Measurements from ENCODE around the gene ELF2. TPM values are rescaled to one million over a fixed set of nuclear protein-coding genes. Genes with fewer than 3 reads are reported as not detected.

The ELF2 gene
- total and polyA plus RNA-seq, 2 experiments from 2014 or later: 38.2 to 48.8 TPM

DNA sequence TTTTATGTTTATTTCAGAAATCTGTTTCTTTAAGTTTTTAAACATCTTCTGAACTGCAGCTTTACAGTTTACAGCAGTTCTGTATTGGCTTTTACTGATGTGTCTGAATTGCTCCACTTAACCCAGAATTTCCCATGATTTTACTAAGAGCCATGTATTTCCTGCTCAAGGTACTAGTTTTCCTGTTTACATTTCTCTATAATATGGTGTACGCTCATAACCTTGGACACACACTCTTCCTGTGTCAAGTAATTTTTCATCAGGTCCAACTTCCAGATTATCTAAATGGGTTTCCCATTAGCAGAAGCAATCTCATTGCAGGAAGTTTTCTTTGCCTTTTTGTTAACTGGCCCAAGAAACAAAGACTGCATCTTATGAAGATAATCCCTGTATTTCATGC is 12.3 kb downstream of the ELF2 start:
- Mint-ChIP-seq H3K36me3 (ENCODE audit: low read depth) (peaks cover 3% of the 10 kb centered on the region; the same call in 1 of the 3 replicates), H3K27ac (no peak overlapping the region), H3K9me3 (no peaks in the 10 kb centered on the region), H3K4me1 (peaks cover 47% of the 10 kb centered on the region), H3K27me3 (ENCODE audit: insufficient read depth, low read depth, poor library complexity) (no peaks in the 10 kb centered on the region), H3K4me3 (no peak overlapping the region)
- H3K27me3 ChIP-seq (ENCODE audit: insufficient read depth): no peaks in the 10 kb centered on the region
- ATAC-seq: no peak
- no peak overlapping the region for H3K4me3 ChIP-seq
- DNase-seq (ENCODE audit: low spot score): no peak
- peaks cover 51% of the 10 kb centered on the region for H3K4me1 ChIP-seq (ENCODE audit: insufficient read depth)
- H3K9me2 ChIP-seq (ENCODE audit: insufficient read depth): no peaks in the 10 kb centered on the region
- H2AFZ ChIP-seq: no peak overlapping the region
- H3K27ac ChIP-seq (ENCODE audit: low read depth): peak overlapping the region; percentile 48
- no peak overlapping the region for H3K4me2 ChIP-seq
- TF ChIP-seq CREB1 (CRISPR knock-in tag; IDR thresholded peaks at IDR 0.05; ENCODE audit: low read depth) (no peak), STAT1 (IDR thresholded peaks at IDR 0.05; ENCODE audit: unreplicated experiment) (no peak), EZH2phosphoT487 (IDR thresholded peaks at IDR 0.05; ENCODE audit: unreplicated experiment) (no peak), POLR2AphosphoS5 (IDR thresholded peaks at IDR 0.05; ENCODE audit: low read depth) (no peak), EZH2 (IDR thresholded peaks at IDR 0.05; ENCODE audit: low read depth, unreplicated experiment) (no peak)
- TF ChIP-seq, protein P1, sequence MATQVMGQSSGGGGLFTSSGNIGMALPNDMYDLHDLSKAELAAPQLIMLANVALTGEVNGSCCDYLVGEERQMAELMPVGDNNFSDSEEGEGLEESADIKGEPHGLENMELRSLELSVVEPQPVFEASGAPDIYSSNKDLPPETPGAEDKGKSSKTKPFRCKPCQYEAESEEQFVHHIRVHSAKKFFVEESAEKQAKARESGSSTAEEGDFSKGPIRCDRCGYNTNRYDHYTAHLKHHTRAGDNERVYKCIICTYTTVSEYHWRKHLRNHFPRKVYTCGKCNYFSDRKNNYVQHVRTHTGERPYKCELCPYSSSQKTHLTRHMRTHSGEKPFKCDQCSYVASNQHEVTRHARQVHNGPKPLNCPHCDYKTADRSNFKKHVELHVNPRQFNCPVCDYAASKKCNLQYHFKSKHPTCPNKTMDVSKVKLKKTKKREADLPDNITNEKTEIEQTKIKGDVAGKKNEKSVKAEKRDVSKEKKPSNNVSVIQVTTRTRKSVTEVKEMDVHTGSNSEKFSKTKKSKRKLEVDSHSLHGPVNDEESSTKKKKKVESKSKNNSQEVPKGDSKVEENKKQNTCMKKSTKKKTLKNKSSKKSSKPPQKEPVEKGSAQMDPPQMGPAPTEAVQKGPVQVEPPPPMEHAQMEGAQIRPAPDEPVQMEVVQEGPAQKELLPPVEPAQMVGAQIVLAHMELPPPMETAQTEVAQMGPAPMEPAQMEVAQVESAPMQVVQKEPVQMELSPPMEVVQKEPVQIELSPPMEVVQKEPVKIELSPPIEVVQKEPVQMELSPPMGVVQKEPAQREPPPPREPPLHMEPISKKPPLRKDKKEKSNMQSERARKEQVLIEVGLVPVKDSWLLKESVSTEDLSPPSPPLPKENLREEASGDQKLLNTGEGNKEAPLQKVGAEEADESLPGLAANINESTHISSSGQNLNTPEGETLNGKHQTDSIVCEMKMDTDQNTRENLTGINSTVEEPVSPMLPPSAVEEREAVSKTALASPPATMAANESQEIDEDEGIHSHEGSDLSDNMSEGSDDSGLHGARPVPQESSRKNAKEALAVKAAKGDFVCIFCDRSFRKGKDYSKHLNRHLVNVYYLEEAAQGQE (IDR thresholded peaks at IDR 0.05; ENCODE audit: unreplicated experiment): no peak
- H3F3A ChIP-seq (replicated peaks; ENCODE audit: low read depth): peaks cover 10% of the 10 kb centered on the region
- H3K36me3 ChIP-seq (ENCODE audit: insufficient read depth): no peaks in the 10 kb centered on the region
- peaks cover 90% of the 10 kb centered on the region for H3K79me2 ChIP-seq (replicated peaks; ENCODE audit: insufficient read depth)
- no peaks in the 10 kb centered on the region for H4K20me1 ChIP-seq (replicated peaks; ENCODE audit: insufficient read depth)

DNA sequence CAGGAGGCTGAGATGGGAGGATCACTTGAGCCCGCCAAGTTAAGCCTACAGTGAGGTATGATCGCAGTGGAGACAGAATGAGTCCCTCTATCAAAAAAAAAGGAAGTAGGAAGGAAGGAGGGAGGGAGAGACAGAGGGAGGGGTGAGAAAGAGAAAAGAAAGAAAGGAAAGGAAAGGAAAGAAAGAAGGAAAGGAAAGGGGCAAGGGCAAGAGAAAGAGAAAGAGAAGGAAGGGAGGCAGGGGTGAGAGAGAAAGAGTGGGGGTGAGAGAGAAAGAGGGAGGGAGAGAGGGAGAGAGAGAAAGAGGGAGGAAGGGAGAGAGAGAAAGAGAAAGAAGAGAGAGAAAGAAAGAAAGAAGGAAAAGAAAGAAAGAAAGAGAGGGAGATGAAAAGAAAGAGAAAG is 13.2 kb downstream of the ELF2 start:
- H3K4me3 ChIP-seq: no peak overlapping the region
- no peak overlapping the region for H3K4me2 ChIP-seq
- no peak overlapping the region for H3K27ac ChIP-seq (ENCODE audit: low read depth)
- H2AFZ ChIP-seq: no peak overlapping the region
- H3K4me1 ChIP-seq (ENCODE audit: insufficient read depth): peaks cover 49% of the 10 kb centered on the region
- no peaks in the 10 kb centered on the region for H3K36me3 ChIP-seq (ENCODE audit: insufficient read depth)
- Mint-ChIP-seq H3K9me3 (no peaks in the 10 kb centered on the region), H3K36me3 (ENCODE audit: low read depth) (0 out of 3 replicates have a peak, but pooled peaks cover 2% of the 10 kb centered on the region), H3K27me3 (ENCODE audit: insufficient read depth, low read depth, poor library complexity) (peaks cover 2% of the 10 kb centered on the region), H3K4me3 (no peak overlapping the region), H3K27ac (no peak overlapping the region; the same call in 1 of the 2 replicates), H3K4me1 (peaks cover 50% of the 10 kb centered on the region)
- no peaks in the 10 kb centered on the region for H3K9me2 ChIP-seq (ENCODE audit: insufficient read depth)
- no peak for ATAC-seq
- peaks cover 84% of the 10 kb centered on the region for H3K79me2 ChIP-seq (replicated peaks; ENCODE audit: insufficient read depth)
- no peaks in the 10 kb centered on the region for H3K27me3 ChIP-seq (ENCODE audit: insufficient read depth)
- no peaks in the 10 kb centered on the region for H4K20me1 ChIP-seq (replicated peaks; ENCODE audit: insufficient read depth)
- no peak for DNase-seq (ENCODE audit: low spot score)
- peaks cover 10% of the 10 kb centered on the region for H3F3A ChIP-seq (replicated peaks; ENCODE audit: low read depth)
- TF ChIP-seq EZH2 (IDR thresholded peaks at IDR 0.05; ENCODE audit: low read depth, unreplicated experiment): no peak
- TF ChIP-seq, protein P2, sequence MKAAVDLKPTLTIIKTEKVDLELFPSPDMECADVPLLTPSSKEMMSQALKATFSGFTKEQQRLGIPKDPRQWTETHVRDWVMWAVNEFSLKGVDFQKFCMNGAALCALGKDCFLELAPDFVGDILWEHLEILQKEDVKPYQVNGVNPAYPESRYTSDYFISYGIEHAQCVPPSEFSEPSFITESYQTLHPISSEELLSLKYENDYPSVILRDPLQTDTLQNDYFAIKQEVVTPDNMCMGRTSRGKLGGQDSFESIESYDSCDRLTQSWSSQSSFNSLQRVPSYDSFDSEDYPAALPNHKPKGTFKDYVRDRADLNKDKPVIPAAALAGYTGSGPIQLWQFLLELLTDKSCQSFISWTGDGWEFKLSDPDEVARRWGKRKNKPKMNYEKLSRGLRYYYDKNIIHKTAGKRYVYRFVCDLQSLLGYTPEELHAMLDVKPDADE (IDR thresholded peaks at IDR 0.05): no peak
- TF ChIP-seq ZNF331 (CRISPR knock-in tag; IDR thresholded peaks at IDR 0.05; ENCODE audit: low read depth): no peak
- no peak for TF ChIP-seq CREB1 (CRISPR knock-in tag; IDR thresholded peaks at IDR 0.05; ENCODE audit: low read depth)
- no peak for TF ChIP-seq ZNF114 (CRISPR knock-in tag; IDR thresholded peaks at IDR 0.05)
- TF ChIP-seq STAT1 (IDR thresholded peaks at IDR 0.05; ENCODE audit: unreplicated experiment): no peak
- TF ChIP-seq, protein P1 (IDR thresholded peaks at IDR 0.05; ENCODE audit: unreplicated experiment): no peak
